GM19455 (cell line): ENCODE results near the gene VANGL1.

Experiments
- ATAC-seq: cut with Tn5 transposase; IDR thresholded peaks from one replicate; pipeline ENCODE4 v1.9.1; 2021; ENCODE audit not compliant: unreplicated experiment

Gene VANGL1

DNA sequence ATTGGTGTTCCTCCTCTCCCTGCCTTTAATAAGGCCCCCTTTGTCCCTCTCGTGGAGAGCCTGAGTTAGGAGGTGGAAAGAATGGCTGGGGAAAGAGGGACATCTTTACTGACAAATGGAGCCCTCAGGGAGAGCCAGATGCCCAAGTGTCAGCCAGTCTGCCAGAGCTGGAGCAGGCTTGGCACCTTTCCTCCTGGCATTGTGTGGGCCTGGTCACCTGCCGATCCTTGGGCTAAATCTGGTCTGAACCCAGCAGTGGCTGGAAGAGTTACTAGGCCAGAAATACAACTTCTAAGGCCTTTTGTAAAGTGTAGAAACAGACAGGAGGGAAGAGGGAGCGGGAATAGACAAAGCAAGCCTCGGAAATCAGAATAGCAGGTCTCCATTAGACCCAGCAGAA lies 24.9 kb downstream of the VANGL1 start:
- no peak for ATAC-seq

GRCh38 chr1:115668579-115668978 lies 26.8 kb downstream of the VANGL1 start:
- no peak for ATAC-seq

GRCh38 chr1:115669002-115669673 lies 27.4 kb downstream of the VANGL1 start:
- no peak for ATAC-seq

- ATAC-seq: no peak
These were observed 28.1 kb downstream of the VANGL1 start for GRCh38 chr1:115669886-115670285.

DNA sequence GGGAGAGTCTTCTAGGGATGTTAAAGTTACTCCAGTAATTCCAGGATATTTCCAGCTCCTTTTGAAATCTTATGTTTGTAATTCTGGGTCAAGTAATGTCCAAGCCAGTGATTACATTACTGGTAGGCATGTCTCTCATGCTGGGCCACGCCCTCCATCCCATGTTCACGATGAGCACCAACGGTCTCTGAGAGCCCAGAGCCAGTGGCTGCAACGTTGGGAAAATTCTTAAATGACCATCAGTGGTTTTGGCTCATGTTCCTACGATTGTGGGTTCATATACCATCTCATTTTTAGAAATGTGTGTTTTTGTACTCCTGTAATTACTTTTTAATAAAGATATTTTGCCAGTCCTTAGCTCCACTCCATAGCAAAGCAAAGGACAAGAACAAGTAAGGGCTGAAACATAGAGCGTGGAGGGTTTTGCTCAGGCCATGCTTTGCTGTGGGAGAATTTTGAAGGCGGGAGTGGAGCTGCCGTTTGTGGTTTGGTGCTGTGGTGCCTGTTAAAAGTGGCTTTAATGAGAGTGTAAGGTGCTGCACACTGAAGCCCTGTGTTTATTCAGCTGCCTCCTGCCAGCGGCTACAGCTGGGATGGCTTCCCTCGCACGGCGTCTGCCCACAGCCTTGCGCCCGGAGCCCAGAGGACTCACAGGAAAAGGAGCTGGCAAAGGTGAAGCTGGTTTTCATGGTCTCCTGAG lies 28.9 kb downstream of the VANGL1 start:
- no peak for ATAC-seq

DNA sequence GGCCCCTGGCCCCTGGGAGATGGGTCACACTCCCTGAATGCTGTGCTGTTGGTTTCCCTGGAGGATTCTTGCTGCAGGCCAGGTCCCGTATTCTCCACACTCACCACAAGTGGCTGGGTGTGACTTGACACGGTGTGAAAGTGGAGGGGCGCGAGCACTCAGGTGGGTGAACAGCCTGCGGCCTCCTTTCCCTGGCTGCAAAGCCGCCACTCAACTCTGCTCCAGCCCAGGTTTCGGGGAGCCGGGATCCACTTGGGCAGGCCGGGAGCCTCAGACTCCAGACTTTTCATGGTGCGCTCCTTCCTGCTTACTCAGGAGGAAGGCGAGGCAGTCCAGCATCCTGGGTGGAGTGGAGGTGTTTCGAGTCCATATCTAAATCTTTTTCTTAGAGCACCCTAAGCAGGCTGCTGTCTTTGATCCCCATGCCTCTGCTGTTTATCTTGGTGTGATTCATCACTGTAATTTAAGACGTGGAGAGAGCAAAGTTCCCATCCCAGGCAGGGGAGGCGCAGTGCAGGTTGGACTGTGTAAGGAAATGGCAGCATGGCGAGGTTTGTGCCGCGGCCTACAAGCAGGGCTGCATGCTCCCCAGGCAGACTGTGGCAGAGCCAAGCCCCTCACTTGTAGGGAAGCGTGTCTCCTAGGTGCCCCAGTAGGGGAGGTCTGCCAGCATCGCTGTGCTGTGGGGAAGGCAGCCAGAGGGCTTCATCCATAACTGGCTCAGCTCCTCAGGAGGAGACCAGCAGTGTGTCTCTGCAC lies 29.6 kb downstream of the VANGL1 start:
- ATAC-seq: no peak

DNA sequence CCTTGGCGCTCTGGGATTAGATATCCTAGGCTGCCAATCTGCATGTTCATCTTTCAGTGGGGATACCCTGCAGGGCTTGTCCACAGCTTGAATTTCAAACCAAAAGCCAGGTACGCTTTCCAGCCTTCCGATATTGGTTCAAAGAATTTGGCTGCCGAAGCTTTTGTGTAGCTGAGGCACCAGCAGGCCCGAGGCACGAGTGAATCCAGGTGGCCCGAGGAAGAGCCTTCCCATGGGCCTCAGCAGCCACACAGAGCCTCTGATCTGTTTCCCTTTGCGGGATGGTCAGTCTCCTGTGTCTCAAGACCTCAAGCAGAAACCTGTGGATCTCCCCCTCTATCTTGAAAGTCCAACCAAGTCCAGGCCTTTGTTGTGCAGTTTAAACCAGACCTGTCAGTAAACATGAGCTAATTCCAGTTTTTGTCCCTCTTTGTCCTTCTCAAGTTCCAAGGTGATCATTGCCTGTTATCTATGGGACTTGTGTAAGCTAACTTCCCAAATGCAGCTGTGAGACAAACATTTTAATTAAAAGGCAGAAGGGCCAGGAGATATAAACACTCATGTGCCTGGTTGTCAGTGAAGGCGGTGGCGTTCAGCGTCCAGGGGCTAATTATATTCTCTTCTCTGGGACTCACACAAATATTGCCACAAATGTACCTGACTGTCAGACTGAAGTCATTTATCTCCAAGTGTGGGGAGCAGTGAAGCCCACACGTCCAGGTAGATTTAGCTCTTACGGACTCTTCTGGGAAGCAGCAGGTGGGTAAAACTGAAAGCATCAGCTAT lies 30.6 kb downstream of the VANGL1 start:
- no peak for ATAC-seq

GRCh38 chr1:115676498-115677181 lies 34.9 kb downstream of the VANGL1 start:
- ATAC-seq: no peak

DNA sequence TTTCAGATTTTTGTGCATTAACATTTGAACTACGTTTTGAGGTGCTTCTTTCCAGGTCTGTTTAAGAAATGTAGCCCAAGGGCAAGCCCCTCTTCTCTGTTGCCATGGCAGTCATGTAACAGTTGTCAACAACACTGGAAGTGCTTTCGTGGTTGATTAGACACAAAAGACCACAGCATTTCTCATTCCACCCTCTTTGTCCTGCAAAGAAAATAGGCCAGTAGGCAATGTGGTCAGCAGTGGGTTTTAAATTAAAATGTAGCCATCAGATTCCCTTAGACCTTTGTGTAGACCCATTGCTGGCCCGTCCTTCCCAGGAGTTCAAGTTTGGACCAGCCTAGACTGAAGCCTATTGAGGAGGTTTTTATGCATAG lies 35.4 kb downstream of the VANGL1 start:
- ATAC-seq: no peak

GRCh38 chr1:115677565-115677964 lies 35.8 kb downstream of the VANGL1 start:
- no peak for ATAC-seq

DNA sequence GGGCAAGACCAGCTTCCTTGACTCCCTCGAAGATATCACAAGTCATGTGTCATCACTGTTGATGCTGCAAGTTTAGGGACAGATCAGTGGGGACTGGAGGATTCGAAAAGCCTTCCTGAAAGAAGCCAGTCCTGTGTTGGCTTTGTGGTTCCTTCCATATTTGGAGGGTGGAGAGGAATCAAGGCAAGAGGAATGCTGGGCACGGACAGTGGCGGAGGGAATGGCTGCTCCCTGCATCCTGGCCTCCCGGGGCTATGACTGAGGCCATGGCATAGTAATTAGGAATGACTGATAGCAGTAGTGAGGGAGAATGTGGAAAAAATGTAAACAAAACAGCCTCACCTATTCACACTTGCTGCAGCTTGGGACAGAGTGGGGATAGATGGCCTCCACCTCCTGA lies 36.4 kb downstream of the VANGL1 start:
- no peak for ATAC-seq

DNA sequence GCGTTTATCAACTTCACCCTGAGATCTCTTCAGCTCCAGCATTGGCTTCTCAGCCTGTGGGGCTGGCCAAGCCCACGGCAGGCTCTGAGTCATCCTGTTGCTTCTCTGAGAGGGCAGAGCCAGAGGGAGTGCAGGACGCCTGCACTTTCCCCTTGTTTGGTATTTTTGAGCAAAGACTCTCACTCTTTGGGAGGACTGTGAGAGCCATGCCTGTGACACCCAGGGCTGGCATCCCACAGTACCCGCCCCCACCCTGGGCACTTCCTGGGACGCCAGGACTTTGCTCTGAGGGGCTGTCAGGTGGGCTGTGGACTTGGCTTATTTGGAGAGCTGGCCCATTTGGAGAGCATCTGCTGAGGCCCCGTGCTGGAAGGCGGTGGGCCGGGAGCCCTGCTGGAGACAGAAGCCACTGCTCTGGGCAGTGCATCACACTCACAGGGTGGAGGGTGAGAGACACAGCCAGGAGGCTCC lies 37.4 kb downstream of the VANGL1 start:
- ATAC-seq: no peak

DNA sequence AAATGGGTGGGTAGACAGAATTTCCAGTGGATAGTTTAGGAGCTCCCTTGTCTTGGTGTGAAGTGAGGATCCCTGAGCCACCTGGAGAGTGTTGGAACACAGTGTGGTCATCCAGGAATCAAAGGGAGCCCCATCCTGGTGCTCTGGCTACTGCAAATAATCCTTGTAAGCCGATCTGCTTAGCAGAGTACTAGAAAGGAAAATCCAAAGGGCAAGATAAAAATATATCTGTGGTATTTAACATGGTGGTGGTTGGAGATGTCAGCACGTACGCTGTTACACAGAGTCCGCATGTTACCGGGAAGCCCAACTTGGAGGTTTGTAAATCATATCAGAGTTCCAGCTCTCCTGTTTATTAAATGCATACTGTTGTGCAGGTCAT lies 39.0 kb downstream of the VANGL1 start:
- no peak for ATAC-seq

GRCh38 chr1:115682792-115683191 lies 41.0 kb downstream of the VANGL1 start:
- no peak for ATAC-seq

GRCh38 chr1:115685029-115685705 lies 43.4 kb downstream of the VANGL1 start:
- no peak for ATAC-seq

DNA sequence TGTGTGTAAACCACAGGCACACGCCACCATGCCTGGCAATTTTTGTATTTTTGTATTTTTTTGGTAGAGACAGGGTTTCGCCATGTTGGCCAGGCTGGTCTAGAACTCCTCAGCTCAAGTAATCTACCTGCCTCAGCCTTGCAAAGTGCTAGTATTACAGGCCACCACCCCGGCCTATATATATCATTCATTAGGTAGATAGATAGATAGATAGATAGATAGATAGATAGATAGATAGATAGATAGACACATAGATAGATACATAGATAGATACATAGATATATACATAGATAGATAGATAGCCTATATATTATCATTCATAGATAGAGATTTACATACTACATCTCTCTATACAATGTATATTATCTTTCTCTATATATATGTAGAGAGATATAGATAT lies 46.0 kb downstream of the VANGL1 start:
- no peak for ATAC-seq

DNA sequence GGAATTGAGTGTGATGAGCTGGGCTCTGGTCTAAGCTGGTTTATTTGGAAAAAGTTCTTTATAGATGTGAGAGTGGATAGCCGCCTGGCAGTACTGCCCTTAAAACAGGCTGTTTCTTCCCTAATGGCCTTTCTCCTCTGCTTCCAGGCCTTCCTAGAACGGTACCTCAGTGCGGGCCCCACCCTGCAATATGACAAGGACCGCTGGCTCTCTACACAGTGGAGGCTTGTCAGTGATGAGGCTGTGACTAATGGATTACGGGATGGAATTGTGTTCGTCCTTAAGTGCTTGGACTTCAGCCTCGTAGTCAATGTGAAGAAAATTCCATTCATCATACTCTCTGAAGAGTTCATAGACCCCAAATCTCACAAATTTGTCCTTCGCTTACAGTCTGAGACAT lies 49.2 kb downstream of the VANGL1 start:
- ATAC-seq: no peak

DNA sequence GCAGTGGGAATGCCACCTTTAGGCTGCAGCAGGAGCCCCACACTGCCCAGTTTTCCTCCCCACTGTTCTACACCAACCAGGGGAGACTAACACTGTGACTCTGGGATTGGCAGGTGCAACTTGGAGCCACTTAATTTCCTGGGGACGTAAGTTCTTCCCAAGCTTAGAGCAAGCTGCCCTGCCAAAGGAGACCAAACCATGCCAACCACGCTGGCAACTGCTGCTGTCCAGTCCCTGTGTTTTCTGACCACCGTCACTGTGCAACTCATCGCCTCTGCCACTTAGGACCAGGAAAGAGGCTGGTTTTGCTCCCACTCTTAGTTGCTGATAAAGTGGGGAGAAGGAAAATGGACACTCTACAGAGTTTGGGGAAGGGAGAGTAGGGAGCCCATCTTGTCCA lies 50.5 kb downstream of the VANGL1 start:
- ATAC-seq: no peak

DNA sequence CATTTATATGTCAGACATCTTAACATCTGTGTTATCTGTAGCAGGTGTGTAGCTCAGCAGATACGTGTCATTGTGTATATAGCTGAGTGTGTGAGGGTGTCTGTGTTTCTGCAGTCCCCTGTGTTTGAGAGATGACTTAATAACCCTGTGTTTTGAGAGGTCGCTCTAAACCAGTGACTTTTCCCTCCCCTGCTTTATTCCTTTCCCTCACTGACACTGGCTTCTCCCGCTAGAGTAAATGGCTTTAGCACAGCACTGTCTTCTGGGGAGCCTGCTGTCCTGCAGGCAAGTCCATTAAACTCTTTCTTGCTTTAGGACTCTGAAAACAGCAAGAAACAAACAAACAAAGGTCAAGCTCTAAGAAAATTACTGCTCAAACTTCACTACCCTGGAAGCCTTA lies 53.0 kb downstream of the VANGL1 start:
- ATAC-seq: no peak

DNA sequence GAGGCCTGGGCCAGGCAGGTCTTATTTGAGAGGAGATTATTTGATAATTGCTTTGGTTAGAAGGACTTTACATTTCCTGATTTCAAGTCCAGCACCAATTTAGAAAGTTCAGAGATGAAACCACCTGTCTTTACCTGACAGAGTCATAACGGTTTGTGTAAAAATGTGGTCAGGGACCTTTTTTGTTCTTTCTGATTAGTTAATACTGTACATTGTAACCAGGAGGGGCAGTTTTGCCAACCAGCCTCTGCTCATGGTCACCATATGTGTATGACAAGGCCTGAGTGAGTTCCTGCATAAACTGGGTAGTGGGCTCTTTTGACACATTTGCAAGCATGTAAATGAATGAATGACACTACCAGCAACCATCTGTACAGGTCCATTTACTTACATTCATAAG lies 55.8 kb downstream of the VANGL1 start:
- ATAC-seq: no peak
